Measurements from ENCODE around the gene IFFO2.

DNA sequence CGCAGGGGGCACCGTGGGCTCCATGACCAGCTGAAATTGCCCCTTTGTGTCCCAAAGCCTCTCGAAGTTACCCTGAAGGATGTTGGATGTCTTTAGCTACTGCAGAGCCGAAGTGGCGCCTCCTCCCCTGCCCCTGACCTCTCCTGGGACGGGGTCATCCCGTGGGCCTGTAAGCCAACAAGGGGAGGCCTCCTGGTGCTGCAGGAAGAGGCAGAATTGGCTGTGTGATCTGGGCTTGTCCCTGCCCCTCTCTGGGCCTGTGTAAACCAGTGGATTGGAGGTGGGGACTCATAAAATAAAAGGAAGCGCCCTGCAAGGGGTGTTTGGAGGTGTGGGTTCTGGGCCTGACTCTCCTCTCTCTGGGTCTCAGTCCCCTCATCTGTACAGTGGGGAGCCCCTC is 94.9 kb downstream of the IFFO2 start:
- TF ChIP-seq, protein P1, sequence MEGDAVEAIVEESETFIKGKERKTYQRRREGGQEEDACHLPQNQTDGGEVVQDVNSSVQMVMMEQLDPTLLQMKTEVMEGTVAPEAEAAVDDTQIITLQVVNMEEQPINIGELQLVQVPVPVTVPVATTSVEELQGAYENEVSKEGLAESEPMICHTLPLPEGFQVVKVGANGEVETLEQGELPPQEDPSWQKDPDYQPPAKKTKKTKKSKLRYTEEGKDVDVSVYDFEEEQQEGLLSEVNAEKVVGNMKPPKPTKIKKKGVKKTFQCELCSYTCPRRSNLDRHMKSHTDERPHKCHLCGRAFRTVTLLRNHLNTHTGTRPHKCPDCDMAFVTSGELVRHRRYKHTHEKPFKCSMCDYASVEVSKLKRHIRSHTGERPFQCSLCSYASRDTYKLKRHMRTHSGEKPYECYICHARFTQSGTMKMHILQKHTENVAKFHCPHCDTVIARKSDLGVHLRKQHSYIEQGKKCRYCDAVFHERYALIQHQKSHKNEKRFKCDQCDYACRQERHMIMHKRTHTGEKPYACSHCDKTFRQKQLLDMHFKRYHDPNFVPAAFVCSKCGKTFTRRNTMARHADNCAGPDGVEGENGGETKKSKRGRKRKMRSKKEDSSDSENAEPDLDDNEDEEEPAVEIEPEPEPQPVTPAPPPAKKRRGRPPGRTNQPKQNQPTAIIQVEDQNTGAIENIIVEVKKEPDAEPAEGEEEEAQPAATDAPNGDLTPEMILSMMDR (conservative IDR thresholded peaks at IDR 0.05), result no peak
- no peak for TF ChIP-seq EZH2 (IDR thresholded peaks at IDR 0.05; ENCODE audit: low read depth)

All from PC-9 (cell line).